Activated CD4-positive, alpha-beta memory T cell treated with anti-CD3 and anti-CD28 coated beads, Interleukin-2, amount 10 ng/mL, durations not matched to agents 7 days and 5 days (primary cell): ENCODE data around the gene ACKR3. TPM values are rescaled to one million over a fixed set of nuclear protein-coding genes. Genes with fewer than 3 reads are reported as not detected.

Experiments
- CTCF ChIA-PET: fragments of 350-600 bp; sonication (Branson Sonifier 250); formaldehyde crosslinking; loops from one replicate; lab custom pipeline; 2021; ENCODE audit warnings: antibody characterized with exemption, inconsistent platforms; lab: Charles Lee
- POLR2A ChIA-PET: fragments of 350-600 bp; sonication (Branson Sonifier 250); formaldehyde crosslinking; loops from one replicate; lab custom pipeline; 2021; ENCODE audit warnings: antibody characterized with exemption; lab: Charles Lee
- DNase-seq: peaks from one replicate; pipeline ENCODE4 v3.0.0-alpha.2; 2020
- H3K27ac Mint-ChIP-seq: one replicate; pipeline ENCODE4 v1.8.0; 2021; ENCODE audit warnings: mild to moderate bottlenecking, mixed read lengths
- H3K27me3 Mint-ChIP-seq: one replicate; pipeline ENCODE4 v1.8.0; 2021; ENCODE audit warnings: mixed read lengths
- H3K36me3 Mint-ChIP-seq: one replicate; pipeline ENCODE4 v1.8.0; 2021; ENCODE audit warnings: low read depth, mixed read lengths
- H3K4me1 Mint-ChIP-seq: one replicate; pipeline ENCODE4 v1.8.0; 2021; ENCODE audit warnings: mixed read lengths
- H3K4me3 Mint-ChIP-seq: one replicate; pipeline ENCODE4 v1.8.0; 2021; ENCODE audit warnings: mild to moderate bottlenecking, mixed read lengths
- H3K9me3 Mint-ChIP-seq: one replicate; pipeline ENCODE4 v1.8.0; 2021; ENCODE audit warnings: mixed read lengths
- total RNA-seq, 2 experiments: library from RNA; stranded (reverse); gene quantifications; one replicate each; pipeline ENCODE4 v1.2.3, GENCODE V29; 2021

ACKR3 gene
- total RNA-seq, 2 experiments from 2014 or later = 2.5 to 2.7 TPM

DNA sequence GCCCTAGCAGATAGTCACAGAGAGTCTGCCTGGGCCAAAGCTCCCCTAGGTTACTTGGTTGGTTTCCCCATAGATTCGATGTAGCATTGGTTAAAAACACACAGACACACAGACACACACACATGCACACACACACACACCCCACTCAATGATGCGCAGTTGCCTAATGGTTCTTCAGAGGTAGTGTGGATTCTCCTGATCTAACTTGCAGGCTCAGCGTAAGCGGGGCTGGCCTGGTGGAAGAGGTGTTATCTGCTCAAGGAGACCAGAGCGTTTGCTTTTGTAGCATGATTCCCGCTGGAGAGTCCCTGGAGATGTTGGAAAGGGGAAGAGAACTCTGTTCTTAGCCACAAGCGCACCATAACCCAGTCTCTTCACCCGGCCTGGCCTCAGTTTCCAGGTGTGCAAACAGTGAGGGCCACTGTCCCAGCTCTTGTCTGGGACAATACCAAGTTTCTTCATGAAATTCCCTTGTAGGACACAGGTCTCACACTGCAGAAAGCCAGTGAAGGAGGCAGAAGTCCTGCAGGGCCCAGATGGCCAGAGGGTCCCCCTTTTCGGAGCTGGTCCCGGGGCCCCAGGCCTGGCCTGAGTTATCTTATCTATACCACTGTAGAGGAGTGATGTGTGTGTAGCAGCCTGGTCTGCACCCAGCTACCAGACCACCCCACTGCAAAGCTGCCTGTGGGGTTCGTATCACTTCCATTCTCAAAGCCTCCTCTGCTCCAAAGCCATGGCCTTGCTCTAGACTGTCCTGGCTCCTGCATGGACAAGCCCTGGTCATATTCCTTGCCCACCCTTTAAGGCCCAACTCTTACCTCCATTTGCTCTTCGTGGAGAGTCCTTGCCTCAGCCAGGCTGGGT lies 3.7 kb downstream of the ACKR3 start:
- H3K27me3 Mint-ChIP-seq = peaks cover 9% of the 10 kb centered on the region
- H3K36me3 Mint-ChIP-seq = no peaks in the 10 kb centered on the region
- no peak for DNase-seq
- POLR2A ChIA-PET = no interaction called here
- H3K4me1 Mint-ChIP-seq = peaks cover 18% of the 10 kb centered on the region
- H3K4me3 Mint-ChIP-seq = no peak overlapping the region
- no peak overlapping the region for H3K27ac Mint-ChIP-seq
- CTCF ChIA-PET = interaction anchor here (0.8 to 1.9 kb wide), 3 partner anchors 61 to 501 kb away, joined by 3 to 4 read pairs (median 3); no protein-coding TSS in a partner anchor
- no peaks in the 10 kb centered on the region for H3K9me3 Mint-ChIP-seq

DNA sequence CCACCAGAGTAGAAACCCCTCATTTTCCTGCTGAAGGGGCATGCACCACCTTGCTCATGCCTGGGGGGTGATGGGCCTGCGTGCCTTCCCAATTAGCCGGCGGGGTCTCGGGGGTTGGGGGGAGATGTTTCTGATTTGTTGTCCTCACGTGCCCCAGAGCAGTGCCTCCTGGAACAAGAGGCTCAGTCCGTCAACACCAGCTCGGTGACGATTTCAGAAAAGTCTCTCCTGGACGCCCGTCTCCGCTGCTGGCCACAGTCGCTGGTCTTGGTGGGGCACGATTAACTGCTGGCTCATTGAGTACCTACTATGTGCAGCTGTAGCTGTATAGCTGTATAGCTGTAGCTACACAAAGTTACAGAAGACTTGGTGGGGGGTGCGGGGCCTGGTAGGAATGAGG lies 4.4 kb downstream of the ACKR3 start:
- H3K4me3 Mint-ChIP-seq = no peak overlapping the region
- no peak overlapping the region for H3K27ac Mint-ChIP-seq
- H3K27me3 Mint-ChIP-seq = peaks cover 5% of the 10 kb centered on the region
- ChIA-PET CTCF (interaction anchor here (0.8 to 1.9 kb wide), 2 partner anchors 61 to 501 kb away, joined by 3 to 4 read pairs; no protein-coding TSS in a partner anchor), POLR2A (no interaction called here)
- H3K9me3 Mint-ChIP-seq = no peaks in the 10 kb centered on the region
- no peak for DNase-seq
- peaks cover 13% of the 10 kb centered on the region for H3K4me1 Mint-ChIP-seq
- no peaks in the 10 kb centered on the region for H3K36me3 Mint-ChIP-seq

DNA sequence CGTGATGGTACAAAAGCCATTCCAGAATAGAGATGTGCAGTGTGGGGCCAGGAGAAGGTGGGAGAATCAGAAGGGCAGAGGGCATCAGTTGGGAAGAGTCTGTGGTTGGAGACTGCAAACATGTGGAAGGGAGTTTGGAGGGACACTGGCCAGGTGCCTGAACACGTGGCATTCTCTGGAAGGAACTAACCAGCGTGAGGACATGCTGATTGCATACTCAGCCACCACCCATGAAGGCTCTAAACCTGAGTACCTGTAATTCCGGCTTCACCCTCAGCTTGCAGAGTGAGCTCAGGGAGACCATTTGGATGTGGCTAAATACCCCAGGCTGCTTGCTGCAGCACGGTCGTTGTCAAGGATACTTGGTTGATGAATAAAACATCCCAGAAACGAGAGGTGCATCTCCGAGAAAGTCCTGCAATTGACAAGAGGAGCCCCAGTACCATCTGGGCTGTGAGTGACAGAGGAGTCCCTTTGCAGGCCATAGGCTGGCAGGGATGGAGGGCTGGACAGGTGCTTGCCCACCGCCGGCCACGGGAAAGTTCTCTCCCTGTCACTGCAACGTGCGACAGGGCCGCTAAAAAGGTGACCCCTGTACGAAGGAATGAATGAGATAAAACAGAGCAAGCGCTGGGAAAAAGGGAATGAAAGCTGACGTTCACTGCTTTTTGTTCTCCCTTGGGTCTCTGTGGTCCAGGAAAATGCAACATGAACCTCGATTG lies 5.0 kb downstream of the ACKR3 start:
- H3K9me3 Mint-ChIP-seq = no peaks in the 10 kb centered on the region
- peaks cover 3% of the 10 kb centered on the region for H3K27me3 Mint-ChIP-seq
- no peak for DNase-seq
- no peak overlapping the region for H3K4me3 Mint-ChIP-seq
- ChIA-PET CTCF (interaction anchor here (0.8 to 1.9 kb wide), 2 partner anchors 62 to 500 kb away, joined by 3 to 4 read pairs; no protein-coding TSS in a partner anchor), POLR2A (no interaction called here)
- H3K4me1 Mint-ChIP-seq = peaks cover 8% of the 10 kb centered on the region
- no peaks in the 10 kb centered on the region for H3K36me3 Mint-ChIP-seq
- H3K27ac Mint-ChIP-seq = no peak overlapping the region

DNA sequence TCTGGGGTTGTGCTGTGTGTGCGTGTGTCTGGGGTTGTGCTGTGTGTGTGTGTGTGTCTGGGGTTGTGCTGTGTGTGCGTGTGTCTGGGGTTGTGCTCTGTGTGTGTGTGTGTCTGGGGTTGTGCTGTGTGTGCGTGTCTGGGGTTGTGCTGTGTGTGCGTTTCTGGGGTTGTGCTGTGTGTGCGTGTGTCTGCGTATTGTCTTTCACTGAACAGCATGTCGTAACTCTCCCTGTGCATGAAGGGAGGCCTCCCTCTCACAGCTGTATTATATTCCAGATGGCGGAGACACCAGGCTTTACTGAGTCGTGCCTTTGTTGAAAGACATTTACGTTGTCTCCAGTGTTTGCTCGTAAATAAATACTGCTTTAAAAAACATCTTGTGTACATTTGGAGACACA lies 5.9 kb downstream of the ACKR3 start:
- peaks cover 2% of the 10 kb centered on the region for H3K27me3 Mint-ChIP-seq
- no peaks in the 10 kb centered on the region for H3K36me3 Mint-ChIP-seq
- no peaks in the 10 kb centered on the region for H3K9me3 Mint-ChIP-seq
- H3K4me3 Mint-ChIP-seq = no peak overlapping the region
- H3K4me1 Mint-ChIP-seq = peaks cover 2% of the 10 kb centered on the region
- H3K27ac Mint-ChIP-seq = no peak overlapping the region
- ChIA-PET CTCF (no interaction called here), POLR2A (no interaction called here)
- no peak for DNase-seq

DNA sequence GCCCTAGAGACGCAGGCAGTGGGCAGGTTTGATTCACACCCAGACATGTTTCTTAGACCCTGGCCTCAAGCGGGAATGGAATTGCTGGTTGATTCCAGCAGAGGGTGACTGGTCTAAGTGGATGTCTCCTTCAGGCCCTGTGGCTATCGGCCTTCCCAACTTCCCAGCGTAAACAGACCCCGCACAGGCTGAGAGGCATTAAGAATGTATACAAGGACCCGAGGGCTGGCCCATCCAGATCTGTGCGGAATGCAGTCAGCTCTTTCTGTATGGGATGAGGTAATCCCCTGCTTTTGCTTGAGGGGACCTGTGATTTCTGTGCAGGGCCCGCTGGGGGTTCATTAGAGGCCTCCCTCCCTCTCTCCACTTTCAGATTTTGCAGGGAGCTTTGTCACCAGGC lies 6.5 kb downstream of the ACKR3 start:
- CTCF ChIA-PET = interaction anchor here (1.0 kb wide), 1 partner anchor 61 kb away, joined by 3 read pairs; no protein-coding TSS in a partner anchor
- H3K4me3 Mint-ChIP-seq = no peak overlapping the region
- no peak for DNase-seq
- POLR2A ChIA-PET = no interaction called here
- no peaks in the 10 kb centered on the region for H3K9me3 Mint-ChIP-seq
- H3K4me1 Mint-ChIP-seq = no peaks in the 10 kb centered on the region
- peaks cover under 1% of the 10 kb centered on the region for H3K27me3 Mint-ChIP-seq
- H3K27ac Mint-ChIP-seq = no peak overlapping the region
- no peaks in the 10 kb centered on the region for H3K36me3 Mint-ChIP-seq

DNA sequence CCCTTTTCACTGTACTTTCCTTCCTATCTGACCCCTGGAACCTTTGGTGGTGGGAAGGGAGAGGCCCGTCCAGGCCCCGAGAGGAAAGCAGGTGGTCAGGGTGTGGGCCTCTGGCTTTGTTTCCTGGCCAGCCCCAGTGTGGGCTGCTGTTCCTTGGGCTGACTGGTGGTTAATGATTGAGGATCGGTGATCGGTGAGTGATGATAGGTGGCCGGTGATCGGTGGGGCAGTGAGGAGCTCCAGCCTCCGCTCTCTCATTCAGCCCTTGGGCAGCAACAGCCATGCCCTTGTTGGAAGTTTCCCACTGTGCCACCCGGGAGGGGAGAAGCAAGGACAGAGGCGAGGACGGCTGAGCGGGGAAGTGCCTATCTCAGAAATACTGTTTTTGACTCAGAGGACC lies 7.3 kb downstream of the ACKR3 start:
- Mint-ChIP-seq H3K36me3 (no peaks in the 10 kb centered on the region), H3K27ac (no peak overlapping the region), H3K4me1 (no peaks in the 10 kb centered on the region), H3K9me3 (no peaks in the 10 kb centered on the region), H3K27me3 (no peaks in the 10 kb centered on the region), H3K4me3 (no peak overlapping the region)
- POLR2A ChIA-PET = no interaction called here
- CTCF ChIA-PET = interaction anchor here (1.0 kb wide), 1 partner anchor 62 kb away, joined by 3 read pairs; no protein-coding TSS in a partner anchor
- DNase-seq = no peak

DNA sequence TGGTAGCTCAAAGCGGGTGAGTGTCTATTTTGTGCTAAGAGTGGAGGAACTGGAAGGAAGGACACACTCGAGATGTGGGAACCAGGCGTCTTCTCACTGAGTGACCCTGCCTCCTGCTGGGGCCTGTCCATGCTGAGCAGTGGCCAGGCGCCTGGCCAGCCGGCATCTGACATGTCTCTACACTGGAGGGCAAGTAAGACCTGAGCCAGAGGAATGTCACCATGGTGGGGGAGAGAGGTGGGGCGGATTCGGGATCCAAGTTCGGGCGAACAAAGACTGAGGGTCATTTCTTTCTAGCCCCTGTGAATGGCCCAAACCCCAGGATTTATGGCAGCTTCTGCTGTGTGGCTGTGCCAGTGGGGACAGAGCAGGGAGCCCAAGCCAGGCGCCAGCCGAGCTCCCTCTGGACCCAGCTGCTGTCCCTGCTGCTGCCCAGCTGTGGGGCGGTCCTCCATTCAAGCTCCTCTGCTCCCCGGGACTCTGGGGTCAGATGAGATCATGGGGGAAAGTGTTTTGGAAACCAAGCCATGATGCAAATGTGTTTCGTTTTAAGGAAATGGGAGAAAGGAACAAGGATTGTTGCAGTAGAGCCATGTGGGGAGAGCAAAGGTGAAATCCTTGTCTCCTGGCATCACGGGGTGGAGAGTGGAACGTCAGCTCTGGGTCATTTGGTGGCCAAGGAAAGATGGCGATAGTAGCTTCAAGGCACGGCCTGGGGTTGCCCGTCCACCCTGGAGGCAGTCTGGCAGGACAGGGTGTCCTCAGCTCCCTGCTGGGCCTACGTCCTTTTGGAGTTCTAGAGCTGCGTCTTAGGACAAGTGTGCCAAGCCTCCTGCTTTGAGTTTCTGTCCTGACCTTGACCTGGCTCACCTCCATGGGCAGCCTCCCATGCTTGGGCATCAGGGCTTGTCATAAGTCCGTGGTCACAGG lies 8.1 kb downstream of the ACKR3 start:
- DNase-seq = no peak
- Mint-ChIP-seq H3K27me3 (no peaks in the 10 kb centered on the region), H3K9me3 (no peaks in the 10 kb centered on the region), H3K4me1 (no peaks in the 10 kb centered on the region), H3K27ac (no peak overlapping the region), H3K36me3 (no peaks in the 10 kb centered on the region), H3K4me3 (no peak overlapping the region)
- CTCF ChIA-PET = interaction anchor here (1.3 kb wide), 1 partner anchor 65 kb away, joined by 3 read pairs; no protein-coding TSS in a partner anchor
- POLR2A ChIA-PET = no interaction called here

DNA sequence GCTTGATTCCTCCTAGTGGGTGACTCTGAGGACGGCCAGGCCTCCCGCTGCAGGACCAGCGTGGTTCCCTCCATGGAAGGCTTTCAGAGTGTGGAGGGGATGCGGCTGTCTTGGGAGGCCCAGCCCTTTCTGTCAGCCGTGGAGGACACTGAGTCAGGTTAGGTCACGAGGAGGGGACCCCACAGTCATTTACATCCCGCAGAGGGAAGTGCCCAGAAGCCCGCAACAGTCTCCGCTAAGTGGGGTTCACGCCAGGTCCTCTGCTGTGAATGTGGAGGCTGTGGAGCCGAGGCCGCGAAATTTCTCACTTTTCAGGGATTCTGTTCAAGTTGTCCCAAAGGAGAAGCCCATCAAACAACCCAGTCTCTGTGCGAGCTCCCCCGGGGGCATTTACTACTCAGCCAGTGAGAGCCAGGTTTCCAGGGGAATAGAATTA lies 8.8 kb downstream of the ACKR3 start:
- ChIA-PET POLR2A (no interaction called here), CTCF (interaction anchor here (1.3 kb wide), 1 partner anchor 66 kb away, joined by 3 read pairs; no protein-coding TSS in a partner anchor)
- no peak for DNase-seq
- no peaks in the 10 kb centered on the region for H3K36me3 Mint-ChIP-seq
- no peak overlapping the region for H3K4me3 Mint-ChIP-seq
- H3K27ac Mint-ChIP-seq = no peak overlapping the region
- H3K9me3 Mint-ChIP-seq = no peaks in the 10 kb centered on the region
- no peaks in the 10 kb centered on the region for H3K4me1 Mint-ChIP-seq
- no peaks in the 10 kb centered on the region for H3K27me3 Mint-ChIP-seq

DNA sequence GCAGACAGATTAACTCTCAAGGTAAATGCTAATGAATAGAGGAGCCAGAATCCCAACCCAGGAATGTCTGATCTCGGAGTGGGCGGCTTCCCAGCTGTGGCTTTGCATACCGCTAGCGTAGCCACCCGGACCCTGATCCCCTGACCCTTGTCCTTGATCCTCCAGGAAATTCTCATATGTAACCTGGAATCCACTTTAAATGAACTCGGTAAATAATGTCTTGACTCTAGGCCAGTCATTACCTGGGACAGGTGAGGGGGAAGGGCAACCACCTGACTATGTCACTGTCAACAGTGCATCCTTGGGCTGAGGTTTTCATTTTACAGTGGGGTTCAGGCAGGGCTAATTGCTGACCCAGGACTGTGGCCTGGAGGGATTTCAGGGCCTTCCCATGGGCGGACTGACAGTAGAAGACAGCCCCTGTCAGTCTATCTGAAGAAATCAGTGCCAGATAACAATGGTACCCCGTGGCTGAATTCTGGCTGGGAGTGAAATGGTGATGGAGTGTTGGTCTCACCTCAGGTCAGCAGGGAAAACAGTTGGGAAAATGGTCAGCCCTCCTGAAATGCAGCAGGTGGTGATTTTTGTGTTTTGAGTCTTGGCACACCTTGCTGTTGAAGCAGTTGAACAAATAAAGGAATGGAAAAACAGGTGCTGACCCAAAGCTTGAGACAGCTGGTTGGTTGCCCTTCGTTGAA lies 9.6 kb downstream of the ACKR3 start:
- H3K9me3 Mint-ChIP-seq = no peaks in the 10 kb centered on the region
- CTCF ChIA-PET = interaction anchor here (1.3 kb wide), 1 partner anchor 66 kb away, joined by 3 read pairs; no protein-coding TSS in a partner anchor
- no peak overlapping the region for H3K4me3 Mint-ChIP-seq
- no peaks in the 10 kb centered on the region for H3K36me3 Mint-ChIP-seq
- no peaks in the 10 kb centered on the region for H3K27me3 Mint-ChIP-seq
- H3K27ac Mint-ChIP-seq = no peak overlapping the region
- no peaks in the 10 kb centered on the region for H3K4me1 Mint-ChIP-seq
- DNase-seq = no peak
- POLR2A ChIA-PET = no interaction called here

DNA sequence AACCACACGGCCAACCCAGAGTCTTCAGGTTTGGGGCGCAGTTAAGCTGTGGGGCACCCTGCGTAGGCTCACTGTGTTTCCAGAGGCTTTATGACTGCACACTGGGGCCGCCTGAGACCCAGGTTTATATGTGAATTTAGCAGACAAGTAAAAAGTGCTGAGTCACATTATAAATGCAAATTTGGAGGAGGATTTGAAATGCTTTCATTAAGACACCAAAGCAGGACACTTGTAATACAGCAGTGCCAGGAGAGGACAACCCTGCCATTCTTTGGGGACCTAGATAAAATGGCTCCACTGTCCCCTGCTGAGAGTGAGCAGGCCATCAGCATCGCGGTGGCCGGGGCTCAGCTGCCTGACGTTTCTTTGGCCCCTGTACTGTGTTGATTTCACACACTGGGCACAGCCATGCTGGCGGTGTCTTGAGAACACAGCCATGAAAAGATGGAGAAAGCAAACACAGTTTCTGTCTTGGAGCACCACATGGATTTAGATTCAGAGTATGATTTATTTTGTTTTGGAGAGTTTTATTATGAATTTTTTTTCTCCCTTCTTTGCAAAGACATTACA lies 10.2 kb downstream of the ACKR3 start:
- ChIA-PET CTCF (no interaction called here), POLR2A (no interaction called here)
- Mint-ChIP-seq H3K36me3 (no peaks in the 10 kb centered on the region), H3K27ac (no peak overlapping the region), H3K27me3 (no peaks in the 10 kb centered on the region), H3K9me3 (no peaks in the 10 kb centered on the region), H3K4me1 (no peaks in the 10 kb centered on the region), H3K4me3 (no peak overlapping the region)
- no peak for DNase-seq

DNA sequence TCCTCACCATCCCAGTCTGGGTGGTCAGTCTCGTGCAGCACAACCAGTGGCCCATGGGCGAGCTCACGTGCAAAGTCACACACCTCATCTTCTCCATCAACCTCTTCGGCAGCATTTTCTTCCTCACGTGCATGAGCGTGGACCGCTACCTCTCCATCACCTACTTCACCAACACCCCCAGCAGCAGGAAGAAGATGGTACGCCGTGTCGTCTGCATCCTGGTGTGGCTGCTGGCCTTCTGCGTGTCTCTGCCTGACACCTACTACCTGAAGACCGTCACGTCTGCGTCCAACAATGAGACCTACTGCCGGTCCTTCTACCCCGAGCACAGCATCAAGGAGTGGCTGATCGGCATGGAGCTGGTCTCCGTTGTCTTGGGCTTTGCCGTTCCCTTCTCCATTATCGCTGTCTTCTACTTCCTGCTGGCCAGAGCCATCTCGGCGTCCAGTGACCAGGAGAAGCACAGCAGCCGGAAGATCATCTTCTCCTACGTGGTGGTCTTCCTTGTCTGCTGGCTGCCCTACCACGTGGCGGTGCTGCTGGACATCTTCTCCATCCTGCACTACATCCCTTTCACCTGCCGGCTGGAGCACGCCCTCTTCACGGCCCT lies 11.2 kb downstream of the ACKR3 start:
- Mint-ChIP-seq H3K27me3 (no peaks in the 10 kb centered on the region), H3K36me3 (no peaks in the 10 kb centered on the region)
- POLR2A ChIA-PET = no interaction called here

More for the DNA sequence above, 11.2 kb downstream of the ACKR3 start:
- Mint-ChIP-seq H3K4me3 (no peak overlapping the region), H3K4me1 (no peaks in the 10 kb centered on the region), H3K9me3 (no peaks in the 10 kb centered on the region), H3K27ac (no peak overlapping the region)
- no peak for DNase-seq
- CTCF ChIA-PET = interaction anchor here (0.6 kb wide), 1 partner anchor 67 kb away, joined by 3 read pairs; no protein-coding TSS in a partner anchor
